Measurements from ENCODE around the gene SULT1E1. TPM values are rescaled to one million over a fixed set of nuclear protein-coding genes. Genes with fewer than 3 reads are reported as not detected.

Gene SULT1E1
- total RNA-seq, 4 donors from 2014 or later: 539 TPM; not detected in 3

- H3K4me1 ChIP-seq: no peaks in the 10 kb centered on the region
- no peaks in the 10 kb centered on the region for H3K36me3 ChIP-seq
- H3K9me3 ChIP-seq: no peaks in the 10 kb centered on the region
- no peak for DNase-seq
- intact Hi-C loops (cut with DNase I; ENCODE audit: low total_unique reads): no loop called here
- H3K27ac ChIP-seq: no peak overlapping the region
- TF ChIP-seq POLR2A (IDR thresholded peaks at IDR 0.05) (no peak), CTCF (IDR thresholded peaks at IDR 0.05) (no peak)
- H3K27me3 ChIP-seq: no peaks in the 10 kb centered on the region
- H3K4me3 ChIP-seq: no peak overlapping the region
These were observed 36.9 kb downstream of the SULT1E1 start for GRCh38 chr4:69823048-69823447.

- intact Hi-C loops (cut with DNase I; ENCODE audit: low total_unique reads): no loop called here
These were observed 37.7 kb downstream of the SULT1E1 start for GRCh38 chr4:69822198-69822597.

GRCh38 chr4:69818060-69818639 lies 41.8 kb downstream of the SULT1E1 start:
- Histone ChIP-seq H3K4me3 (no peak overlapping the region), H3K9me3 (no peaks in the 10 kb centered on the region), H3K36me3 (no peaks in the 10 kb centered on the region), H3K4me1 (no peaks in the 10 kb centered on the region), H3K27me3 (no peaks in the 10 kb centered on the region), H3K27ac (no peak overlapping the region)
- no peak for DNase-seq
- intact Hi-C loops (cut with DNase I; ENCODE audit: low total_unique reads): no loop called here
- no peak for TF ChIP-seq CTCF (IDR thresholded peaks at IDR 0.05)
- no peak for TF ChIP-seq POLR2A (IDR thresholded peaks at IDR 0.05)

More at GRCh38 chr4:69822198-69822597, 37.7 kb downstream of the SULT1E1 start:
- Histone ChIP-seq H3K36me3 (no peaks in the 10 kb centered on the region), H3K27ac (no peak overlapping the region), H3K9me3 (no peaks in the 10 kb centered on the region), H3K4me1 (no peaks in the 10 kb centered on the region), H3K27me3 (no peaks in the 10 kb centered on the region), H3K4me3 (no peak overlapping the region)
- TF ChIP-seq CTCF (IDR thresholded peaks at IDR 0.05): no peak
- TF ChIP-seq POLR2A (IDR thresholded peaks at IDR 0.05): no peak
- DNase-seq: no peak

- DNase-seq: no peak
- no peak overlapping the region for H3K4me3 ChIP-seq
- no peaks in the 10 kb centered on the region for H3K9me3 ChIP-seq
- no peaks in the 10 kb centered on the region for H3K4me1 ChIP-seq
- H3K36me3 ChIP-seq: no peaks in the 10 kb centered on the region
- no peak overlapping the region for H3K27ac ChIP-seq
- TF ChIP-seq CTCF (IDR thresholded peaks at IDR 0.05) (no peak), POLR2A (IDR thresholded peaks at IDR 0.05) (no peak)
- intact Hi-C loops (cut with DNase I; ENCODE audit: low total_unique reads): no loop called here
- no peaks in the 10 kb centered on the region for H3K27me3 ChIP-seq
These were observed 43.7 kb downstream of the SULT1E1 start for GRCh38 chr4:69816236-69816635.

GRCh38 chr4:69813628-69814027 lies 46.3 kb downstream of the SULT1E1 start:
- Histone ChIP-seq H3K9me3 (no peaks in the 10 kb centered on the region), H3K4me1 (no peaks in the 10 kb centered on the region), H3K27ac (no peak overlapping the region), H3K4me3 (no peak overlapping the region), H3K36me3 (no peaks in the 10 kb centered on the region), H3K27me3 (no peaks in the 10 kb centered on the region)
- DNase-seq: no peak
- intact Hi-C loops (cut with DNase I; ENCODE audit: low total_unique reads): no loop called here
- TF ChIP-seq POLR2A (IDR thresholded peaks at IDR 0.05) (no peak), CTCF (IDR thresholded peaks at IDR 0.05) (no peak)
